ENCODE results near the gene SEMA4D. TPM values are rescaled to one million over a fixed set of nuclear protein-coding genes. Genes with fewer than 3 reads are reported as not detected.

SEMA4D gene
- total RNA-seq, 1 experiment from 2014 or later, result 8.0 TPM

DNA sequence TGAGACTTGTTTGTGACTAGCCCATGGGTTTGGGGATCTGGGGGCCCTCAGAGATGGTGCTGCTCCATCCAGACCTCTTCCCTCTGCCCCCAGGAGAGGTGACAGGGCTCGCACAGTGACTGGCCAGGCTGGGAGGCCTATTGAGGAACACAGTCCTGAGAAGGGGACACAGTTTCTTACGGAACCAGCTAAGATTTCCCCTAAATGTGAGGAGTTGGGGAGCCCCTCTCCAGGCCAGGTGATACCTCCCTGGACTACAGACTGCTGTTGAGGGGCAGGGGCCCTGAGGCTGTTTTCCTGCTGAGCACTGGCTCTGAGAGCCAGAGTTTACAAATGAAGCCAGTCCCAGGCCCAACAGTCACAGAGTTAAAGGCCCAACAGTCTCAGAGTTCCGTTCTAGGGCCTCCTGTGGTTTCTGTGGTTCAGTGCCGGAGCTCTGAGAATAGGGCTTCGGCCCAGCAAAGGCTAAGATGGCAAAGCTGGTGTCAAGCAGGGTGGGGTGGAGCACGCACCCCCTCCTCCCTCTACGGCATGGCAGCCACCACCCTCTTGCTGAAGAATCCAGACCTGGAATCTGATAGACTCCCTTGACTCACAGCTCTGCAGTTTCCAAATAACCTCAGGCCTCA lies 1.1 kb upstream of the SEMA4D start:
- Histone ChIP-seq H3K9ac (ENCODE audit: low read length) (no peak overlapping the region), H3F3A (ENCODE audit: low read length, unreplicated experiment) (no peaks in the 10 kb centered on the region), H3K4me1 (ENCODE audit: insufficient read depth, low read length) (peaks cover 9% of the 10 kb centered on the region; the same call in 1 of the 2 replicates), H3K4me3 (ENCODE audit: low read length) (no peak overlapping the region), H2AFZ (ENCODE audit: low read length) (no peak overlapping the region), H3K36me3 (ENCODE audit: low read depth, low read length) (no peaks in the 10 kb centered on the region), H3K27me3 (ENCODE audit: low read length) (no peaks in the 10 kb centered on the region), H3K4me2 (ENCODE audit: low read length) (no peak overlapping the region), H3K9me2 (replicated peaks; ENCODE audit: low read length) (no peaks in the 10 kb centered on the region), H3K79me2 (ENCODE audit: low read length) (peaks cover 18% of the 10 kb centered on the region), H4K20me1 (ENCODE audit: low read length) (peaks cover 3% of the 10 kb centered on the region; the same call in 1 of the 2 replicates), H3K9me3 (ENCODE audit: low read length) (no peaks in the 10 kb centered on the region), H3K27ac (ENCODE audit: low read length) (no peak overlapping the region)
- ChIA-PET POLR2A (ENCODE audit: unreplicated experiment) (no interaction called here), CTCF (no interaction called here)
- DNase-seq (no peak), ATAC-seq (no peak)
- intact Hi-C loops (cut with micrococcal nuclease), result no loop called here
- TF ChIP-seq EZH2 (IDR thresholded peaks at IDR 0.05; ENCODE audit: low read length, unreplicated experiment), result no peak
- no peak for TF ChIP-seq CTCF (conservative IDR thresholded peaks at IDR 0.05; ENCODE audit: low read depth, low read length)
- no peak for TF ChIP-seq EZH2phosphoT487 (IDR thresholded peaks at IDR 0.05; ENCODE audit: borderline replicate concordance, low read length)
- no TSS peak for BruUV-seq (replicated peaks)

- intact Hi-C loops (cut with micrococcal nuclease), result no loop called here
- Histone ChIP-seq H4K20me1 (ENCODE audit: low read length) (peaks cover 3% of the 10 kb centered on the region; the same call in 1 of the 2 replicates), H3K27ac (ENCODE audit: low read length) (no peak overlapping the region), H3K4me1 (ENCODE audit: insufficient read depth, low read length) (peaks cover 9% of the 10 kb centered on the region; the same call in 1 of the 2 replicates), H2AFZ (ENCODE audit: low read length) (peak overlapping the region; percentile 67), H3K4me2 (ENCODE audit: low read length) (peak overlapping the region; percentile 83), H3F3A (ENCODE audit: low read length, unreplicated experiment) (no peaks in the 10 kb centered on the region), H3K4me3 (ENCODE audit: low read length) (peak overlapping the region; percentile 64), H3K9ac (ENCODE audit: low read length) (peak overlapping the region; percentile 15; the same call in 1 of the 2 replicates), H3K27me3 (ENCODE audit: low read length) (no peaks in the 10 kb centered on the region), H3K9me2 (replicated peaks; ENCODE audit: low read length) (no peaks in the 10 kb centered on the region), H3K79me2 (ENCODE audit: low read length) (peaks cover 31% of the 10 kb centered on the region), H3K9me3 (ENCODE audit: low read length) (no peaks in the 10 kb centered on the region), H3K36me3 (ENCODE audit: low read depth, low read length) (no peaks in the 10 kb centered on the region)
- DNase-seq (no peak), ATAC-seq (peak; percentile 68)
- POLR2A ChIA-PET (ENCODE audit: unreplicated experiment), result no interaction called here
- no TSS peak for BruUV-seq (replicated peaks)
- TF ChIP-seq EZH2phosphoT487 (IDR thresholded peaks at IDR 0.05; ENCODE audit: borderline replicate concordance, low read length), result no peak
- no peak for TF ChIP-seq EZH2 (IDR thresholded peaks at IDR 0.05; ENCODE audit: low read length, unreplicated experiment)
- no peak for TF ChIP-seq CTCF (conservative IDR thresholded peaks at IDR 0.05; ENCODE audit: low read depth, low read length)
- CTCF ChIA-PET, result no interaction called here
Observed at GRCh38 chr9:89497257-89497963, 503 bp downstream of the SEMA4D start.
